Measurements from ENCODE around the gene PROCA1.

DNA sequence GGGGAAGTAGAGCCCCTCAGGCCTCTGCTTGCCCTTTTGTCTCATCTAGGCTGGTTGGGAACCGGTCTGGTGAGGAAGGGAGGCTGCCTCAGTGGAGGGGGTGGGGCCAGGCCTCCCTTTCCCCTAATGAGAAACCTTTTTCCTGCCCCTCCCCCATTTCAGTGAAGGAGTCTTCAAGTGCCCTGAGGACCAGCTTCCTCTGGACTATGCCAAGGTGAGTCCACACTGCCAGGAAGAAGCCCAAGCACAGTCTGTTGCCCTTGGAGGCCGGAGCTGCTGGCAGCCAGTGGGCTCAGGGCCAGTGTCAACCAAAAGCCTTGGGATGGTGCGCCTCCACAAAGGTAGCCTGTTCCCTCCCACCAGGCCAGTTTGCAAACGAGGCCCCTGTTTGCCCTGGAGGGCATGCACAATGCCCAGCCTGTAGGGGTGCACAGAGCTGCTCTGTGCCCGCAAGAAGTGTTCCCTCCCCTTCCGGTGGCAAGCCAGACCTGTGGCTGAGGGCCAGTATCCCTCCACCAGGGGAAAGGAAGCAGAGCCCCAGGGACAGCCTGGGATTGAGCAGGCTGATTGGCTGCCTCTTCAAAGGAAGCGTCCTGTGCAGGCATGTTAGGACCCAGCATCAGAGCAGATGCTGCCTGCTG, 35.5 kb upstream of the PROCA1 start:
- TF ChIP-seq, protein P1, sequence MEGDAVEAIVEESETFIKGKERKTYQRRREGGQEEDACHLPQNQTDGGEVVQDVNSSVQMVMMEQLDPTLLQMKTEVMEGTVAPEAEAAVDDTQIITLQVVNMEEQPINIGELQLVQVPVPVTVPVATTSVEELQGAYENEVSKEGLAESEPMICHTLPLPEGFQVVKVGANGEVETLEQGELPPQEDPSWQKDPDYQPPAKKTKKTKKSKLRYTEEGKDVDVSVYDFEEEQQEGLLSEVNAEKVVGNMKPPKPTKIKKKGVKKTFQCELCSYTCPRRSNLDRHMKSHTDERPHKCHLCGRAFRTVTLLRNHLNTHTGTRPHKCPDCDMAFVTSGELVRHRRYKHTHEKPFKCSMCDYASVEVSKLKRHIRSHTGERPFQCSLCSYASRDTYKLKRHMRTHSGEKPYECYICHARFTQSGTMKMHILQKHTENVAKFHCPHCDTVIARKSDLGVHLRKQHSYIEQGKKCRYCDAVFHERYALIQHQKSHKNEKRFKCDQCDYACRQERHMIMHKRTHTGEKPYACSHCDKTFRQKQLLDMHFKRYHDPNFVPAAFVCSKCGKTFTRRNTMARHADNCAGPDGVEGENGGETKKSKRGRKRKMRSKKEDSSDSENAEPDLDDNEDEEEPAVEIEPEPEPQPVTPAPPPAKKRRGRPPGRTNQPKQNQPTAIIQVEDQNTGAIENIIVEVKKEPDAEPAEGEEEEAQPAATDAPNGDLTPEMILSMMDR (IDR thresholded peaks at IDR 0.05) = no peak
- TF ChIP-seq EZH2 (IDR thresholded peaks at IDR 0.05) (no peak), EZH2phosphoT487 (IDR thresholded peaks at IDR 0.05) (no peak)
